Effector CD8-positive, alpha-beta T cell (primary cell): ENCODE measurements around the gene TEX54.
A peak's percentile ranks its signal among the peaks of the same experiment; 100 is the strongest.
"Not testable (repeated sequence)": the region's sequence is repeated elsewhere in the genome, so short reads cannot be mapped to it uniquely, and the experiment has no call there.

ENCODE experiments used
- DNase-seq: peaks from one replicate; lab custom pipeline; 2025; lab: John Stamatoyannopoulos, UW

The TEX54 gene

DNA sequence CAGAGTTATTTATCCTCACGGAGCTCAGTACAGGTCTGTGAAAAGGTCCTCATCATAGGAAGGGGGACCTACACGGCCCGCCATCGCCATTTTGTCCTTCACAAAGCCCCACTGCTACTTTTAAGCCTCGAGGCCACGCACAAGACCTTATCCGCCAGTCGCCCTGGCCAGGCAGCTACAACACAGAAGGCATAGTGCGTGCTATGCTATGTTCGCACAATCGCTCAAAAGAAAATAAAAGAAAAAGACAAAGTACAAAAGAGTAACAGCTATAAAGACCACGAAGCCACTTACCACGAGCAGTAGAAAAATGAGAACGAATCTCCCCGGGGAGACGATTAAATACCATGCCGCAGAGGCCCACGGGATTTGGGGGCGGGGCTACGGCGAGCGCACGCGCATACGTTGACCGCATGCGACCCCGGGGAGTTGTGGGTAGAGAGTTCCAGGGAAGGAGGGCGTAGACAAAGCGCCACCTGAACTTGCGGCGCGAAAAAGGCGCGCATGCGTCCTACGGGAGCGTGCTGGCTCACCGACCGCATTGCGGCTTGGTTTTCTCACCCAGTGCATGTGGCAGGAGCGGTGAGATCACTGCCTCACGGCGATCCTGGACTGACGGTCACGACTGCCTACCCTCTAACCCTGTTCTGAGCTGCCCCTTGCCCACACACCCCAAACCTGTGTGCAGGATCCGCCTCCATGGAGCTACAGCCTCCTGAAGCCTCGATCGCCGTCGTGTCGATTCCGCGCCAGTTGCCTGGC lies 23.1 kb upstream of the TEX54 start:
- peak; percentile 95 for DNase-seq

DNA sequence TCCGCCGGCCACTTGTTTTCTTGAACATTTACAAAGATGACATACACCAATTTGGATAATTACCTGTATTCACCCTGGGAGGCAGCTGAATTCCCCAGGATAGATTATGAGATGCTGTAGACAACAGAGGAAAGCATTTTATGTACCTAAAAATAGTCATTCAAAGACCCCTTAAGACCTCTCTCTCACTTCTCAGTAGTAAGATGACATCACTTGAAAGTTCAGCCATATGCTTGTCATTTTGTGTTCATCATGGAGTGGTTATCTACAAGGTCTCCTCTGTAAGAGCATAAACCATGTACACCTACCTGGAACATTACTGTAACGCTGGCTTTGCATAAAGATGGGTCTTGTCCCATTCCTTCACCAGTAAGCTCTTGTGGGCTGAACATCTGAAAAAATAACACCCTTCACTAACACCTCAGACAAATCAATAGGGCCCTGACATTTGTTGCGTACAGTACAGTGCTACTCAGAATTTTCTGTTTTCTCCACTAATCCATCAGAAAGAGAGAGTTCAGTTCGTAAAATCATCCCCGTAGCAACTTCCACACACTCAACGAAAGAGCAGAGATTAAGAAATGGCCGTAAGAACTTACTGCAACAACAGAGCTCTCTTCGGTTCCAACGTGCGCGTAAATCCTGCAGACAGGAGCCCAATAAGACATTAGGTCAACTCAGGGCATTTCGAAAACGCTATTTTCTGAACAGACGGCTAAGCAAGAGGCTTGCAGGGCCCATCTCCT lies 22.4 kb upstream of the TEX54 start:
- no peak for DNase-seq

DNA sequence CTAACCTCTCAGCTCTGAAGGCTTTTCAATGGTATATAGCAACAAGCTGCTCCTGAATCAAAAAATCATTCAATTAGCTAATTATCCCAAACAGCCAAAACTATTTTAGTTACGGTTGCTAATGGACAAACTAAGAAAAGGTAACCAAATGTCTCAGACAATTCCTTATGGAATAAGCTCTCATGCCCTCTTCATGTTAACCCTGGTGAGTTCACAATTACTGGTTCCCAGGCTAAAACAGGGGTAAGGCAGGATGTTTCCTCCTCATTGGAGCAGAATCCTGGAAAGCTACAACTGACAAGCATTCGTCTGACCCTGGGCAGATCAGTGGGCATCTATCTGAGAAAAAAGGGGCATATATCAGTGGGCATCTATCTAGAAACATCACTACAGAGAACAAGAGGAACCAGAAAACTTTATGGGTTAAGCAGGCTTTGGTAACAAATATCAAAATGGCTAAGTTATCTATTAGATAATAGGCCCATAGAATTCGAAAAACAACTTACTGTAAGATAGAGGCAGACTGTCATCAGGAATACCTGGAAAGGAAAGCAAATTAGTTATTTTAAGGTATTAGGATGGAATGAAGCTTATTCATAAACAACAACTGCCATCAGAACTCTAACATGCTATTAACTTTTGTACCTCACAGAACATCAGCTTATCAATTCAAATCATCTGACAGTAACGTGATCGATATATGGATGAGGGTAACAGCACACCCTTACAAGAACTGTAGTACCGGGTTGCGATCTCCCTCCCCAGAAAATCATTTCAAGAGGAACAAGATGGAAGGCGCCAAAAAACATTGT lies 21.6 kb upstream of the TEX54 start:
- DNase-seq = no peak

DNA sequence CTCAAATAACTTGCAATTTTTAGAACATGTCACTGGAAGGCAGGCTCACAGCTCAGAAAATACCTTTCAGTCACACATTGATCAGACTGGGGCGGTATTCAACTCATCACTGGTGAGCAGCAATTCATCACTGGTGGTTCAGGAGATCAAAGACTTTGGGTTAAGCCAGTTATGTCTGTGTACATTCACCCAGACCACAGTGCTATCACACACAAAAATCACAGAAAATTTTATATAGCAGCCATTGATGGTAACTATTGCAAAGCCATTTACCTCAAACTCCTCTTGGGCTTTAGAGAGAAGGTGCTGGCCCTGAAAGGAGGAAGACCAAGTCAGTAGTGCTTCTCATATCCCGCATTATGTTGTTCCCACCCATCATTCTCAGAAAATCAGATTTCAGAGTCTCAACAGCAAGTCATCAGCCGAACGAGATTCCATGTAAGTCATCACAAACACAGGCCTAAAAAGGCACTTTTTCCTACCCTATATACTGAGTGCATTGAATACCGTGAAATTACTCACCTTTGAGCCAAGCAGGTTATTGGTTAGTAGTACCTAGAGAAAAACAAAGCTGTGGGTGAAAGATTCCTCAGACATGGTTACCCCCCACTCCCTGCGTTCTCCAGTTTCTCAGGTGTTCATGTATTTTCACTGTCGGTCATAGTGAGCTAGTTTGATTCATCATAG lies 20.8 kb upstream of the TEX54 start:
- no peak for DNase-seq

DNA sequence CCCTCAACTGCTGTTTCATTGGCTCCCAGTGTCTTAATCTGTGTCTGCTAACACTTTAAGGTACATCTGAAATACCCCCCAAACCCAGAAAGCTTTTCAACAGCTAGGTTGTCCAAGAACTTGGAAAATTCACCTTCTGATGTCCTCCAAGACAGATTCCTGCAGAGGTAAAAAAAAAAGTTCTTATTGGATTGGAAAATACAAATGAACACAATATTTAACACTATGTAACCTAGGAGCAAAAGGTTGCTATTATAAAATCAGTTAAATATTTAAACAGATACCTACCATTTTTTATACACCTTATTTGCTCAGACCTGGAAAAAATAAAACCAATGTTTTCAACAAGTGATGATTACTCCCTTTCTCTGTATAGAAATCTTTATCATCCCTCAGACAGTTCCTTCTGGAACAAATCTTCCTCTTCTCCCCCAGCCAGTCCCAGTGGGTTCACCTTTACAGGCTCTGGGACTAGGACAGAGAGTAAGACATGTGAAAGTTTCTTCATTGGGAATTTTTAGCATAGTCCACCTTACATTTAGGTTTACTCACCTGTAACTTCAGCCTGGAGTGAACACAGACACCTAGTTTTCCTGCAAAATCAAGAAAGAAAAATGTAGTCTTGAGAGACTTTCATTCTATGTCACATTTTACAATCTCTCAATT lies 20.0 kb upstream of the TEX54 start:
- DNase-seq = no peak

DNA sequence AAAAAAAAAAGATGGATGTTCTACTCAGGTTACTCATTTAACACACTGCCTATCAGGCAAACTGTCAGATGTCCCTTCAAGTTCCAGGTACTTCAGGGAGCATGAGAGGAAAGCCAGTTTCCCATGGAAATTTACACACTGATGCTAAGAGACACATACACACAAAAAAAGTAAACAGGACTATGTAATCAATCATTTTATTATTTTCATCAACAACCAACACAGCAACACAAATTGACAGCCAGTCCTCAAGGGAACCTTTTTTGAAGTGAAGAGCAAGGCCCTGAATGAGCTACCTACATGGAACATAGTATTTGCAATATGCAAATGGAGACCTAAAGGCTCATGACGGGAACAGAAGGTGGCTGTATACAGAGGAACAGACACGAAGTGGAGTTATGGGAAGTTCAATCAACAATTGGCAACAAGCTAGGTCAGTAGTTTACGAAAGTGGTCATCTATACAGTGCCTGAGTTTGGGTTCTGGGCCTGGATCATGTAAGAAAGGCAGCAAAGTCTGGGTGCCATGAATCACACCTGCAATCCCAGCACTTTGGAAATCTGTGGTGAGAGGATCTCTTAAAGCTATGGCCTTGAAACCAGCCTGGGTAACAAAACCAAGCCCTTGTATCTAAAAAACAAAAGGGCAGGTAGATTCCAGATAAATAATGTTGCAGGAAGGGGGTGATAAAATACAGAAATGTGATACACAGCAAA lies 19.3 kb upstream of the TEX54 start:
- DNase-seq = no peak

DNA sequence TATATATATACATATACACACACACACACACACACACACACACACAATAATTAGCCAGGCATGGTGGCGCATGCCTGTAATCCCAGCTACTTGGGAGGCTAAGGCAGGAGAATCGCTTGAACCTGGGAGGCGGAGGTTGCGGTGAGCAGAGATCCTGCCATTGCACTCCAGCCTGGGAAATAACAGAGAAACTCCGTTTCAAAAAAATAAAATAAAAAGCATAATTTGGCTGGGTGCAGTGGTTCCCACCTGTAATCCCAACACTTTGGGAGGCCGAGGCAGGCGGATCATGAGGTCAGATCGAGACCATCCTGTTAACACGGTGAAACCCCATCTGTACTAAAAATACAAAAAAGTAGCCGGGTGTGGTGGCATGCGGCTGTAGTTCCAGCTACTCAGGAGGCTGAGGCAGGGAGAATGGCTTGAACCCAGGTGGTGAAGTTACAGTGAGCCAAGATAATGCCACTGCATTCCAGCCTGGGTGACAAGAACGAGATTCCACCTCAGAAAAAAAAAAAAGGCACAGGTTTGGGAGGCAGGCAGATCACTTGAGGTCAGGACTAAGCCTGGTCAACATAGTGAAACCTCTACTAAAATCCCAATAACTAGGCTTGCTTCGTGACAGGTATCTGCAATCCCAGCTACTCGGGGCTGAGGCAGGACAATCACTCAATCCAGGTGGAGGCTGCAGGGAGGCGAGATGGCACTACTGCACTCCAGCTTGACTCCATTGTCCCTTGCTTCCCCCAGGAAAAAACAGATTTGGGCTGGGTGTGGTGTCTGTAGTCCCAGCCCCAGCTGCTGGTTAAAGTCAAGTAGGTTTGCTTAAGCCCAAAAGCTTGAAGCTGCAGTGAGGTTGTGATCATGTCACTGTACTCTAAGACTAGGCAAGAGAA lies 18.5 kb upstream of the TEX54 start:
- no peak for DNase-seq

DNA sequence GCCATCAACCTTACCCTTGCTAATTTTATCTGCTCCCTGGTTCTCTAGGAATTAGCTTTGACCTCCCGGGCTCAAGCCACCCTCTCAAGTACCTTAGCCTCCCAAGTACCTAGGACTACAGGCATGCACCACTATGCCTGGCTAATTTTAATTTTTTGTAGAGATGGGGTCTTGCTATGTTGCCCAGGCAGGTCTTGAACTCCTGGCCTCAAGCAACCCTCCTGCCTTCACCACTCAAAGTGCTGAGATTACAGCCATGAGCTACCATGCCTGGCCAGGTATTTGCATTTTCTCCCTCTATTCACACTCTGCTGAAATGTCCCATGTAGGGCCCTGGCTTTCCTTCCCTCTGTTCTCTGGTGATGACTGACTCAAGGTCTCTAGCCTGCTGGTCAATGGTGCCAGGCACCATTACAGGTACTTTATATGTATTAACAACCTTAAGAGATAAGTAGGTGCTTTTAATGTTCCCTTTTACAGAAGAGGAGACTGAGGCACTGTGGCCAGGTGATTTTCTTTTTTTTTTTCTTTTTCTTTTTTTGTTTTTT lies 15.2 kb upstream of the TEX54 start:
- DNase-seq = no peak

DNA sequence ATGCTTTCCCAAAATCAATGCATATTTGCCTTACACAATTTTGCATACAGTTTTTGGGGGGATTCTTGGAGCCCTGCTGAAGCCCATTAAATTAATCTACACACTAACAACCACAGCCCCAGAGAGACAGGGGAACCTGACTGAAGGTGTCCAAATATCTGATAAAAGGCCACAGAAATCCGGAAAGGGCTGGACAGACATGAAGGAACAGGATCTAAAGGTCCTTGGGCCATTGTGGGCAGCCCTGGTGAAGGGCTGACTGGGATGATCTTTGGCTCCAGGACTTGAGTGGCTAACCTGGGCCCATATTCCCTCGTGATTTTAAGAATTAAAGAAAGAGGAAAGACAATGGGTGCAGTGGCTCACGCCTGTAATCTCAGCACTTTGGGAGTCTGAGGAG lies 13.5 kb upstream of the TEX54 start:
- DNase-seq = no peak

DNA sequence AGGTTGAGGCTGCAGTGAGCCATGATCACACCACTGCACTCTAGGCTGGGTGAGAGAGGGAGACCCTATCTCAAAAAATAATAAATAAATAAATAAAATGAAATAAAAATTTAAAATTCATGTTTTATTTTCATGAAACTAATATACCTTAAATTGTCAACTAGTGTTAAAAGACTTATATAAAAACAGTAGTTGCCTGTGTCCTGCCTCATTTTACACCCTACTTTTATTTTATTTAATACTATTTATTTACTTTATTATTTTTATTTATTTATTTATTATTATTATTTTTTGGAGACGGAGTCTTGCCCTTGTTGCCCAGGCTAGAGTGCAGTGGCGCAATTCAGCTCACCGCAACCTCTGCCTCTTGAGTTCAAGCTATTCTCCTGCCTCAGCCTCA lies 11.5 kb upstream of the TEX54 start:
- no peak for DNase-seq

DNA sequence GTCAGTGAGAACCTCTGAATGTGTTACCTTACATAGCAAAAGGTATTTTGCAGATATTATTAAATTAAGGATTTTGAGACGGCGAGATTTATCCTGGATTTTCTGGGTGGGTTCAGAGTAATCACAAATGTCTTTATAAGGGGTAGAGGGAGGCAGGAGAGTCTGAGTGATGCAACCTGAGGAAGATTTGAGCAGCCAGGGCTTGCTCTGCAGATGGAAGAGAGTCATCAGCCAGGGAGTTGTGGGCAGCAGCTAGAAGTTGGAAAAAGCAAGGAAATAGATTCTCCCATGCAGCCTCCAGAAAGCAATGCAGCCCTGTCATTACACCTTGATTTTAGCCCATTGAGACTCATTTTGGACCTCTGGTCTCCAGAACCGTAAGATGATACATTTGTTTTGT lies 10.8 kb upstream of the TEX54 start:
- DNase-seq = no peak

DNA sequence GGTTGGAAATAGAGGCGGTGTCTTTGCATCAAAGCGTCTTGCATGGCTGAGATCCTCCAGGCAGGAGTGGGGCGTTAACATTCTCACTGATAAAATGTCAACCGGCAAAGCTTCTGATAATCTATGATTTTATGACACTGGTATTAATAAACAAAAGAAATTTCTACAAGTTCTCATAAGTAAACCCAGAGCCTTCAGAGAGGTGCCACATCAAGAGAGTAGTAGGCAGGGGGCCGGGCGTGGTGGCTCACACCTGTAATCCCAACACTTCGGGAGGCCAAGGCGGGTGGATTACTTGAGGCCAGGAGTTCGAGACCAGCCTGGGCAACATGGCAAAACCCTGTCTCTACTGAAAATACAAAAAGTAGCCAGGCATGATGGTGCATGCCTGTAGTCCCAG lies 10.2 kb upstream of the TEX54 start:
- not testable (repeated sequence) for DNase-seq

DNA sequence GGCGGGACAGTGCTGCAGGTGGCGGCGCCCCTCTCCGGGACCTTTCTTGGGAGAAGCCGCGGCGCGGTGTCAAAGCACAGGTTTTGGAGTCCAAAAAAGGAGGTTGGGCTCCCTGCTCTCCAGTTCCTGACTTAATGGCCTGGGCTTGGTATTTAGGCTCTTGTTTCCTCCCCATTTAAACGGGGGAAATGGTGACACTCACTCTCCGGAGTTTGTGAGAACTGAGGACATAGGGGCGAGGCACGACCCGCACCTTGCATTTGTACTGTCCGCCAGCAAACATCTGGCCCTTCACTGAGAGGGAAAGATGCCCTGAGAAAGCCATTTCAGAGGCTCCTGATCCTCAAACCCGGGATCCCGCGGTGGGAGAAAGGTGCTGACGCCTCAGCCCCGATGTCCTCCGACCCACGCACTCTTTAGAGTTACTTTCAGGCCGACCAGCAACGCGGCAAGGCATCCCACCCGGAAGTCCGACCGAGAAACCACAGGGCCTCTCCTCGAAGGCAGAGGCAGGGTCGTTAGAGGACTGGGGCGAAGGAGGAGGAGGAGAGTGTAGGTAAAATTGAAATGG lies 9.6 kb upstream of the TEX54 start:
- DNase-seq = peak; percentile 15

DNA sequence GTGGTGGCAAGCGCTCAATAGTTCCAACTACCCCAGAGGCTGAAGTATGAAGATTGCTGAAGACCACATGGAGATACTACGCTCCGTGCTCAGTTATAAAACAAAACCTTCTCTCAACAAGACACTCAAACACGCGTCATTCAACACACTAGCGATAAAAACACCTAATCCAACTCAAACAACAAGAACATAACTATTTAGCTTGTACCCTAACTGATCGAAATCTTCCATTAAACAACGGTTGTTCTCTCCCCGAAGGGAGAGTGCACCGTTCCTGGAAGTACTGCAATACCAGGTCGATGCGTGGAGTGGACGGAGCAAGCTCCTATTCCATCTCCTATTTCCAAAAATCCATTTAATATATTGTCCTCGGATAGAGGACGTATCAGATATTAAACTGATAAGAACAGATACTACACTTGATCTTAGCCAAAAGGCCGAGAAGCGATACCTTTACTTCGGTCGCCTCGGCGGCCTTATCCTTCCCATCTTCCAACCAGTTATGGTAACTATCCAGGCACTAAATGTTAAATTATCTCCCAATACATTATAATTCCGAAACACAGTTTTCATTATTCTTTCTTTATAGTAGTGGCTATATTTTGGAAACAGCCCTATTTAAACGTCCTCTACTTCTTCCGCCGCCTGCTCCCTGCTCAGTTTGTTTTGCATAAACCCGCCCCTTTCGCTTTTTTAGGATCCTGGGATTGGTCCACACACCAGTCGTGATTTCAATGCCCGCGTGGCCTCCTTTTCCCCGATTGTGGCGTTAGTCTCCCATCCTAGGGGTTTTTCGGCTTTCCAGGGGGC lies 8.9 kb upstream of the TEX54 start:
- peak; percentile 77 for DNase-seq

DNA sequence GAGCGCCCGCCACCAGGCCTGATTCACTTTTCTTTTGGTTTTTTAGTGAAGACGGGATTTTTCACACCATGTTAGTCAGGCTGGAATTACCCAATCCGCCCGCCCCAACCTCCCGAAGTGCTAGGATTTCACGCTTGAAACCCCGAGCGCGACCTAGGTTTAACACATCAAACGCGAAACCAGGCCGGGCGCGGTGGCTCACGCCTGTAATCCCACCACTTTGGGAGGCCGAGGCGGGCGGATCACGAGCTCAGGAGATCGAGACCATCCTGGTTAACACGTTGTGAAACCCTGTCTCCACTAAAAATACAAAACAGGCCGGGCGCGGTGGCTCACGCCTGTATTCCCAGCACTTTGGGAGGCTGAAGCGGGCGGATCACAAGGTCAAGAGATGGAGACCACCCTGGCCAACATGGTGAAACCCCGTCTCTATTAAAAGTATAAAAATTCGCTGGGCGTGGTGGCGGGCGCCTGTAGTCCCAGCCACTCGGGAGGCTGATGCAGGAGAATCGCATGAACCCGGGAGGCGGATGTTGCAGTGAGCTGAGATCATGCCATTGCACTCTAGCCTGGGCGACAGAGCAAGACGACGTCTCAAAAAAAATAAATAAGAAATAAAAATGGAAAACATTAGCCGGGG lies 8.2 kb upstream of the TEX54 start:
- peak; percentile 69 for DNase-seq

DNA sequence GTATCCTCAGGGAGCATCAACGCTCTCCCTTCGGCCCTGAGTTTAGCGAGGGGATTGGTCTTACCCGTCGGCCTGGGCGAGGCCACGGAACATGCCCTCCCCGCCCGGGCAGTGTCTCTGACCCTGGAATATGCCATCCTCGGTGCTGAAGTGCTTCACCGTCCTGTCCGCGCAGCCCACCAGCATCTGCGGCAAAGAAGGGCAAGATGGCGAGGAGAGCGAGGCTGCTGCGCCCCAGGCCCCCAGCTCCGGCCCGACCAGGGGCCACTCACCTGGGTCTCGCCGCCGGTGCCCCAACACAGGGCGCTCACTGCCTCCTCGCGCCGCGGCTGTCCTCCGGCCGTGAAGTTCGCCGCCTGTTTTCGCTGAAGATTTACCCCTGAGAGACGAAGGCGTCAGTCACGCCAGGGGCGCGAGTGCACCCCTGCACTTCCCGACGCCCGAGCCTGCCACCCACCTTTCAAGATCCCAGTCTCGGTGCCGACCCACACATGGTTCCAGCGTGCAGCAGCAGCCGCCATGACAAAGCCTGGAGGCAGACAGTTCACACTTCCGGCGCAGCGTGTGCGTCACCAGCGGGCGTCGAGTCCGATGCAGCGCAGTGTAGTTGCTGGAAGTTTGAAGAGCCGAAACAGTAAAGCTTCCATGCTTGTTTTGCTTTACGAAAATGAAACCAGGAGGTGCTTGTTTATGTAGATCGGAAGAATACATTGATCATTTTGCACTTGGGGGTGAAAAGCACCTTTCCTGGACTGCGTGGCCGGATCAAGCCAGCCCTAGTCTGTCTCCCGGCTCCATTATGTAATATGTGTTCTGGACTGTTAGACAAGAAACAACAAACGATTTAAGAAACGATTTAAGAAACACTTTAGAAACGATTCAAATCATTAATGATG lies 6.7 kb upstream of the TEX54 start, which contains the start of gene WDR74:
WDR74 (minus strand) TSS at position 541 of the 896 bp plus-strand sequence; CDS start at position 521, 20 bp downstream.
- DNase-seq = peak; percentile 82

DNA sequence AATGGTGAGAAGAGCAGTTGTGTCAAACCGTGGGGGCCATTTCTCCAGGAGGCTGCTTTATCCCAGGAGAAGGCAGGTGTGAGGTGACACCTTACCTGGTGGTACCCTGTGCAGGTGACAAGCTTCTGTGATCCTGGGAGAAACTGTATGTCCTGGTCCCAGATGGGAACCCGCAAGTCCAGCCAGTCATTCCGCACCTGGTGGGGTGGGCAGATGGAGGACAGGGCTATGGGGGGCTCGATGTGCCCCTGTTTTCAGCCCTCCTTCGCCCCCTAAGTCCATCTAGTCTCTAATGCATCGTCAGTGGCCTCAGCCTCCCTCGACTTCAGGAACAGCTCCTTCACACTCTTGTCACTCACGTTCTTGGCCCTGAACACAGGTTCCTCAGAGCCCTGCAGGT lies 2.7 kb upstream of the TEX54 start:
- no peak for DNase-seq
